HEK293 (cell line): ENCODE data around the gene FSTL4.

ENCODE experiments used
- CTCF ChIP-seq: fragments of 450-650 bp; formaldehyde crosslinking; IDR thresholded peaks from 2 replicates; pipeline ENCODE4 v1.5.1; 2016; ENCODE audit warnings: missing biosample characterization, missing genetic modification characterization
- HOXD13 ChIP-seq: sonication (generic); formaldehyde crosslinking; IDR thresholded peaks from 2 replicates; pipeline ENCODE4 v1.8.0; 2022; ENCODE audit warnings: missing genetic modification reagents, borderline replicate concordance
- ZBTB11 ChIP-seq: fragments of 450-650 bp; formaldehyde crosslinking; conservative IDR thresholded peaks from 2 replicates; pipeline ENCODE4 v1.5.1; 2016; ENCODE audit warnings: low read depth, missing biosample characterization, missing genetic modification characterization
- ZBTB17 ChIP-seq: fragments of 450-650 bp; formaldehyde crosslinking; IDR thresholded peaks from 2 replicates; pipeline ENCODE4 v1.5.1; 2016; ENCODE audit warnings: missing biosample characterization, missing genetic modification characterization
- ZFHX2 ChIP-seq: fragments of 450-650 bp; formaldehyde crosslinking; conservative IDR thresholded peaks from 2 replicates; pipeline ENCODE4 v1.5.1; 2016; ENCODE audit warnings: missing biosample characterization, missing genetic modification characterization
- ZNF10 ChIP-seq: fragments of 450-650 bp; formaldehyde crosslinking; IDR thresholded peaks from 2 replicates; pipeline ENCODE4 v1.5.1; 2017; ENCODE audit warnings: missing biosample characterization, missing genetic modification characterization
- ZNF121 ChIP-seq: fragments of 450-650 bp; formaldehyde crosslinking; IDR thresholded peaks from 2 replicates; pipeline ENCODE4 v1.5.1; 2016; ENCODE audit warnings: missing biosample characterization, missing genetic modification characterization
- ZNF214 ChIP-seq: fragments of 450-650 bp; formaldehyde crosslinking; IDR thresholded peaks from 2 replicates; pipeline ENCODE4 v1.5.1; 2017; ENCODE audit warnings: missing biosample characterization, mild to moderate bottlenecking, missing genetic modification characterization, borderline replicate concordance
- ZNF350 ChIP-seq: fragments of 450-650 bp; formaldehyde crosslinking; IDR thresholded peaks from 2 replicates; pipeline ENCODE4 v1.5.0; 2017; ENCODE audit warnings: missing biosample characterization, mild to moderate bottlenecking, missing genetic modification characterization
- ZSCAN30 ChIP-seq: fragments of 450-650 bp; IDR thresholded peaks from 2 replicates; pipeline ENCODE4 v1.5.1; 2018; ENCODE audit warnings: missing biosample characterization, mild to moderate bottlenecking, missing genetic modification characterization, moderate library complexity
- TF ChIP-seq, protein P1 (sequence below): fragments of 450-650 bp; formaldehyde crosslinking; IDR thresholded peaks from 2 replicates; pipeline ENCODE4 v1.5.1; 2016; ENCODE audit warnings: missing biosample characterization, missing genetic modification characterization

DNA sequence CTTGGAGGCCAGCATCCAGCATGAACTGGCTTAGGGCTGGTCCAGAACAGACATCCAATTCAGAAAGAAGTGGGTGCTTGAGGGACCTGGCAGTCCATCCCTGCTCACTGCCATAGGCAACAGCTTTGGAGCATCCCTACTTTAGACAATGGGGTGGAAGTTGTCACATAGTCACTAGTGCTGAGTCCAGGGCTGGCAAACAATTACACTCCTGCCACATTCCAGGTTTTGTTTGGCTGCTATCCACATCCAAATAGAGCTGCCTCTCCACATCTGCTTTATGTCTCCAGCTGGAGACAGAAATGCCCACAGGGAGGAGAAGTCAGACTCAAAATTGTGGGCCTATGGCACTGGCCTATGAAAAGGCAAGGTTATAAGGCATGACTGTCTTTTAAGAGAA is 7.0 kb downstream of the FSTL4 start:
- TF ChIP-seq CTCF (tag by site-specific recombination) (no peak), ZSCAN30 (no peak), ZBTB11 (no peak), ZFHX2 (no peak), ZNF10 (tag by site-specific recombination) (no peak), ZBTB17 (tag by site-specific recombination) (no peak), ZNF121 (tag by site-specific recombination) (no peak), ZNF350 (tag by site-specific recombination) (no peak), HOXD13 (CRISPR knock-in tag) (no peak), ZNF214 (tag by site-specific recombination) (no peak)
- TF ChIP-seq, protein P1, sequence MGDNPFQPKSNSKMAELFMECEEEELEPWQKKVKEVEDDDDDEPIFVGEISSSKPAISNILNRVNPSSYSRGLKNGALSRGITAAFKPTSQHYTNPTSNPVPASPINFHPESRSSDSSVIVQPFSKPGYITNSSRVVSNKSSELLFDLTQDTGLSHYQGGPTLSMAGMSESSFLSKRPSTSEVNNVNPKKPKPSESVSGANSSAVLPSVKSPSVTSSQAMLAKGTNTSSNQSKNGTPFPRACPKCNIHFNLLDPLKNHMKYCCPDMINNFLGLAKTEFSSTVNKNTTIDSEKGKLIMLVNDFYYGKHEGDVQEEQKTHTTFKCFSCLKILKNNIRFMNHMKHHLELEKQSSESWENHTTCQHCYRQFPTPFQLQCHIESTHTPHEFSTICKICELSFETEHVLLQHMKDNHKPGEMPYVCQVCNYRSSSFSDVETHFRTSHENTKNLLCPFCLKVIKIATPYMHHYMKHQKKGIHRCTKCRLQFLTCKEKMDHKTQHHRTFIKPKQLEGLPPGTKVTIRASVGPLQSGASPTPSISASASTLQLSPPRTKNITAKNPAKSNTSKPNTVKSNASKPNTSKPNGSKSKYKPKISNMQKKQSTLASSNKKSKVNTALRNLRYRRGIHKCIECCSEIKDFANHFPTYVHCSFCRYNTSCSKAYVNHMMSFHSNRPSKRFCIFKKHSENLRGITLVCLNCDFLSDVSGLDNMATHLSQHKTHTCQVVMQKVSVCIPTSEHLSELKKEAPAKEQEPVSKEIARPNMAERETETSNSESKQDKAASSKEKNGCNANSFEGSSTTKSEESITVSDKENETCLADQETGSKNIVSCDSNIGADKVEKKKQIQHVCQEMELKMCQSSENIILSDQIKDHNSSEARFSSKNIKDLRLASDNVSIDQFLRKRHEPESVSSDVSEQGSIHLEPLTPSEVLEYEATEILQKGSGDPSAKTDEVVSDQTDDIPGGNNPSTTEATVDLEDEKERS (tag by site-specific recombination): no peak
